ENCODE results near the gene IFI27L1. TPM values are rescaled to one million over a fixed set of nuclear protein-coding genes. Genes with fewer than 3 reads are reported as not detected.

IFI27L1 gene
- total RNA-seq, 1 experiment from 2014 or later, result 19.6 TPM

GRCh38 chr14:94077823-94078222 lies 3.3 kb upstream of the IFI27L1 start:
- H3K27me3 ChIP-seq (ENCODE audit: control insufficient read depth, insufficient read depth, low read length), result no peaks in the 10 kb centered on the region

DNA sequence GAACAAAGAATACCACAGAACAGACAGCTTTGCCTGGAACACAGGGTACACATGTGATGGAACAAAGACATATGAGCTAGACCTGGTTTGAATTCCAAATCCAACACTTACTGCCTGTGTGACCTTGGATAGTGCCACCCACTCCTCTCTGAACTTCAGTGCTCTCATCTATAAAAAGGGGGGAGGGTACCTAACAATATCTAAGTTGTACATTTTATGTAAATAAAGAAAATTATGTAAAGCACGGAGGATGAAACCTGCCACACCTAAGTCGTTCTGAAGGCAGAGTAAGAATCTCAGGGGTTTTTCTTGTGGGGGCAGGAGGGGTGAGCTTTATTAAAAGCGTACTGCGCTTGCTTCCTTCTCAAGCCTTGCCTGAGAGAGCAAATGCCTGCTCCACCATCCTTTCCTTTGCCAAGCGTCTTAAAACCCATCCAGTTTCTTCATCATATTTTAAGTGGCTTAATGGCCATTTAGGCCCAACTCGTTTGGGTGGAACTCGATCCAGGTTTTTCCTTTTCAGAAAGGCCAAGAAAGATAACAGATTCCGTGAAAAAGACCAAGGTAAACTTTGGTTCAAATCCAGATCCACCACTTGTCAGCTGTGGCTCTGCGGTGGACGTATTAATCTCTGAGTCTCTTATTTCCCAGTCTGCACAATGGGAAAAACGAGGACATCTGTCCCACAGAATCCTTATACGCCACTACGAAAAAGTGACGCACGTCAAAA lies 1.1 kb upstream of the IFI27L1 start:
- intact Hi-C loops (cut with micrococcal nuclease; ENCODE audit: unreplicated experiment), result no loop called here
- TF ChIP-seq, protein P1, sequence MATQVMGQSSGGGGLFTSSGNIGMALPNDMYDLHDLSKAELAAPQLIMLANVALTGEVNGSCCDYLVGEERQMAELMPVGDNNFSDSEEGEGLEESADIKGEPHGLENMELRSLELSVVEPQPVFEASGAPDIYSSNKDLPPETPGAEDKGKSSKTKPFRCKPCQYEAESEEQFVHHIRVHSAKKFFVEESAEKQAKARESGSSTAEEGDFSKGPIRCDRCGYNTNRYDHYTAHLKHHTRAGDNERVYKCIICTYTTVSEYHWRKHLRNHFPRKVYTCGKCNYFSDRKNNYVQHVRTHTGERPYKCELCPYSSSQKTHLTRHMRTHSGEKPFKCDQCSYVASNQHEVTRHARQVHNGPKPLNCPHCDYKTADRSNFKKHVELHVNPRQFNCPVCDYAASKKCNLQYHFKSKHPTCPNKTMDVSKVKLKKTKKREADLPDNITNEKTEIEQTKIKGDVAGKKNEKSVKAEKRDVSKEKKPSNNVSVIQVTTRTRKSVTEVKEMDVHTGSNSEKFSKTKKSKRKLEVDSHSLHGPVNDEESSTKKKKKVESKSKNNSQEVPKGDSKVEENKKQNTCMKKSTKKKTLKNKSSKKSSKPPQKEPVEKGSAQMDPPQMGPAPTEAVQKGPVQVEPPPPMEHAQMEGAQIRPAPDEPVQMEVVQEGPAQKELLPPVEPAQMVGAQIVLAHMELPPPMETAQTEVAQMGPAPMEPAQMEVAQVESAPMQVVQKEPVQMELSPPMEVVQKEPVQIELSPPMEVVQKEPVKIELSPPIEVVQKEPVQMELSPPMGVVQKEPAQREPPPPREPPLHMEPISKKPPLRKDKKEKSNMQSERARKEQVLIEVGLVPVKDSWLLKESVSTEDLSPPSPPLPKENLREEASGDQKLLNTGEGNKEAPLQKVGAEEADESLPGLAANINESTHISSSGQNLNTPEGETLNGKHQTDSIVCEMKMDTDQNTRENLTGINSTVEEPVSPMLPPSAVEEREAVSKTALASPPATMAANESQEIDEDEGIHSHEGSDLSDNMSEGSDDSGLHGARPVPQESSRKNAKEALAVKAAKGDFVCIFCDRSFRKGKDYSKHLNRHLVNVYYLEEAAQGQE (IDR thresholded peaks at IDR 0.05; ENCODE audit: insufficient read depth in 1 of 2, low read depth in 2 of 2, low read length in 1 of 2), result no peak
- TF ChIP-seq SIN3A (IDR thresholded peaks at IDR 0.05; ENCODE audit: borderline replicate concordance, insufficient read depth, low read depth, low read length), result no peak
- TF ChIP-seq POLR2AphosphoS5 (IDR thresholded peaks at IDR 0.05; ENCODE audit: low read depth, low read length), result no peak
- TF ChIP-seq, protein P2, sequence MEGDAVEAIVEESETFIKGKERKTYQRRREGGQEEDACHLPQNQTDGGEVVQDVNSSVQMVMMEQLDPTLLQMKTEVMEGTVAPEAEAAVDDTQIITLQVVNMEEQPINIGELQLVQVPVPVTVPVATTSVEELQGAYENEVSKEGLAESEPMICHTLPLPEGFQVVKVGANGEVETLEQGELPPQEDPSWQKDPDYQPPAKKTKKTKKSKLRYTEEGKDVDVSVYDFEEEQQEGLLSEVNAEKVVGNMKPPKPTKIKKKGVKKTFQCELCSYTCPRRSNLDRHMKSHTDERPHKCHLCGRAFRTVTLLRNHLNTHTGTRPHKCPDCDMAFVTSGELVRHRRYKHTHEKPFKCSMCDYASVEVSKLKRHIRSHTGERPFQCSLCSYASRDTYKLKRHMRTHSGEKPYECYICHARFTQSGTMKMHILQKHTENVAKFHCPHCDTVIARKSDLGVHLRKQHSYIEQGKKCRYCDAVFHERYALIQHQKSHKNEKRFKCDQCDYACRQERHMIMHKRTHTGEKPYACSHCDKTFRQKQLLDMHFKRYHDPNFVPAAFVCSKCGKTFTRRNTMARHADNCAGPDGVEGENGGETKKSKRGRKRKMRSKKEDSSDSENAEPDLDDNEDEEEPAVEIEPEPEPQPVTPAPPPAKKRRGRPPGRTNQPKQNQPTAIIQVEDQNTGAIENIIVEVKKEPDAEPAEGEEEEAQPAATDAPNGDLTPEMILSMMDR (IDR thresholded peaks at IDR 0.05), result no peak
- TF ChIP-seq TCF7L2 (IDR thresholded peaks at IDR 0.05; ENCODE audit: low read depth, low read length), result no peak
- in situ Hi-C loops (cut with HindIII; ENCODE audit: low pct_unique_long_range_greater_than_20kb, low sequenced_read_pairs), result no loop called here
- Histone ChIP-seq H3K9me3 (ENCODE audit: control insufficient read depth, insufficient read depth, low read depth, low read length) (peaks cover 24% of the 10 kb centered on the region; the same call in 1 of the 2 replicates), H3K36me3 (ENCODE audit: control insufficient read depth, insufficient read depth, low read length) (peaks cover 14% of the 10 kb centered on the region), H3K27me3 (ENCODE audit: control insufficient read depth, insufficient read depth, low read length) (no peaks in the 10 kb centered on the region), H3K4me3 (ENCODE audit: low read depth in 2 of 2, low read length in 2 of 2) (peak overlapping the region; percentile 84 to 96), H3K4me1 (ENCODE audit: control insufficient read depth, insufficient read depth, low read length) (peaks cover 8% of the 10 kb centered on the region), H3K27ac (ENCODE audit: low read length) (peak overlapping the region; percentile 82)
- ChIA-PET POLR2A (no interaction called here), CTCF (no interaction called here)
- no TSS peak for BruUV-seq (replicated peaks)
- no peak for ATAC-seq
- DNase-seq (ENCODE audit: low read depth, low spot score), result no peak

More at GRCh38 chr14:94077823-94078222, 3.3 kb upstream of the IFI27L1 start:
- BruUV-seq (replicated peaks), result no TSS peak
- H3K9me3 ChIP-seq (ENCODE audit: control insufficient read depth, insufficient read depth, low read depth, low read length), result peaks cover 34% of the 10 kb centered on the region; the same call in 1 of the 2 replicates
- H3K4me1 ChIP-seq (ENCODE audit: control insufficient read depth, insufficient read depth, low read length), result peaks cover 8% of the 10 kb centered on the region
- DNase-seq (ENCODE audit: low read depth, low spot score) (no peak), ATAC-seq (no peak)
- peaks cover 14% of the 10 kb centered on the region for H3K36me3 ChIP-seq (ENCODE audit: control insufficient read depth, insufficient read depth, low read length)
- H3K4me3 ChIP-seq (ENCODE audit: low read depth in 2 of 2, low read length in 2 of 2), result no peak overlapping the region
- intact Hi-C loops (cut with micrococcal nuclease; ENCODE audit: unreplicated experiment) (no loop called here), in situ Hi-C loops (cut with HindIII; ENCODE audit: low pct_unique_long_range_greater_than_20kb, low sequenced_read_pairs) (no loop called here)
- no peak overlapping the region for H3K27ac ChIP-seq (ENCODE audit: low read length)
- ChIA-PET POLR2A (no interaction called here), CTCF (no interaction called here)
- TF ChIP-seq, protein P2 (IDR thresholded peaks at IDR 0.05), result no peak
- TF ChIP-seq POLR2AphosphoS5 (IDR thresholded peaks at IDR 0.05; ENCODE audit: low read depth, low read length) (no peak), SIN3A (IDR thresholded peaks at IDR 0.05; ENCODE audit: borderline replicate concordance, insufficient read depth, low read depth, low read length) (no peak), TCF7L2 (IDR thresholded peaks at IDR 0.05; ENCODE audit: low read depth, low read length) (no peak)
- TF ChIP-seq, protein P1 (IDR thresholded peaks at IDR 0.05; ENCODE audit: insufficient read depth in 1 of 2, low read depth in 2 of 2, low read length in 1 of 2), result no peak

Data from Panc1 (cell line).